ENCODE data around the gene MICAL2.

The MICAL2 gene

DNA sequence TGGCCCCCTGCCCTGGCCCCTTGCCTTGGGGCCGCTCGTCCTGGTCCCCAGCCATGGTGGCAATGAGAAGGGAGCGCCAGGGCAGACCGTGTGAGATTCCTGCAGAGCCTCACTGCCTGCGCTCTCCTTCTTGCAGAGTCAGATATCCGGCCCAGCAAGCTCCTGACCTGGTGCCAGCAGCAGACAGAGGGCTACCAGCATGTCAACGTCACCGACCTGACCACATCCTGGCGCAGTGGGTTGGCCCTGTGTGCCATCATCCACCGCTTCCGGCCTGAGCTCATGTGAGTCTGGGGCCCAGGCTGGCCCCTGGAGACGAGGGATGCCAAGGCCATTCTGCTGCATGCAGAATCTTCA, 114.1 kb downstream of the MICAL2 start:
- Histone ChIP-seq H3K4me2 (ENCODE audit: low read length) (peak overlapping the region; percentile 52), H3K9ac (ENCODE audit: low read depth, low read length) (peak overlapping the region; percentile 83), H3K27me3 (ENCODE audit: control insufficient read depth, insufficient read depth, low read length) (no peaks in the 10 kb centered on the region), H3K4me3 (ENCODE audit: low read length) (peak overlapping the region; percentile 35), H3K4me1 (ENCODE audit: control insufficient read depth, insufficient read depth, low read length) (peaks cover 59% of the 10 kb centered on the region), H3K9me3 (replicated peaks; ENCODE audit: low read length) (no peaks in the 10 kb centered on the region), H3K36me3 (ENCODE audit: insufficient read depth, low read length) (peaks cover 69% of the 10 kb centered on the region)

DNA sequence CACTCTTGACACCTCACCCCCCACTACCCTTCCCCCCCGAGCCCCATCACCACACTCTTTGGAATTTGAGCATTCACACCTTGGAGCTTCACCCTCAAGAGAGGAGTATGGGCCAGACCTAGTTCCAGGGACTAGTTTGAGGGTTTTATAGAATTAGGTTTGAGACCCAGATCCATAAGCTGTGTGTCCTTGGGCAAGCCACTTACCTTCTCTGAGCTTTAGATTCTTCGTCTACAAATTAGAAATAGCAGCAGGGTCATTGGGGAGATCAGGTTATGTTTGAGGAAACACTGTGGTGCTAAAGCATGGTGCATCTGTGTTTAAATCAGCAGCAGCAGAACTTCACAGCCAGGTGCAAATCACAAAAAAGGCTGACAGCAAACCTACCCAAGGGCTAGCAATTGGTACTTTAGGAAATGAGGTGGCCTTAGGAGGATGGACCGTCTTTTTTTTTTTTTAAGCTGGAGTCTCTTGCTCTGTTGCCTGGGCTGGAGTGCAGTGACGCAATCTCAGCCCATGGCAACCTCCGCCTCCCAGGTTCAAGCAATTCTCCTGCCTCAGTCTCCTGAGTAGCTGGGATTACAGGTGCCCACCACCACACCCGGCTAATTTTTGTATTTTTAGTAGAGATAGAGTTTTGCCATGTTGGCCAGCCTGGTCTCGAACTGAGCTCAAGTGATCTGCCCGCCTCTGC, 114.8 kb downstream of the MICAL2 start:
- Histone ChIP-seq H3K9ac (ENCODE audit: low read depth, low read length) (peak overlapping the region; percentile 59), H3K27me3 (ENCODE audit: control insufficient read depth, insufficient read depth, low read length) (no peaks in the 10 kb centered on the region), H3K4me3 (ENCODE audit: low read length) (no peak overlapping the region), H3K36me3 (ENCODE audit: insufficient read depth, low read length) (peaks cover 70% of the 10 kb centered on the region), H3K4me2 (ENCODE audit: low read length) (no peak overlapping the region), H3K9me3 (replicated peaks; ENCODE audit: low read length) (no peaks in the 10 kb centered on the region), H3K4me1 (ENCODE audit: control insufficient read depth, insufficient read depth, low read length) (peaks cover 56% of the 10 kb centered on the region)

DNA sequence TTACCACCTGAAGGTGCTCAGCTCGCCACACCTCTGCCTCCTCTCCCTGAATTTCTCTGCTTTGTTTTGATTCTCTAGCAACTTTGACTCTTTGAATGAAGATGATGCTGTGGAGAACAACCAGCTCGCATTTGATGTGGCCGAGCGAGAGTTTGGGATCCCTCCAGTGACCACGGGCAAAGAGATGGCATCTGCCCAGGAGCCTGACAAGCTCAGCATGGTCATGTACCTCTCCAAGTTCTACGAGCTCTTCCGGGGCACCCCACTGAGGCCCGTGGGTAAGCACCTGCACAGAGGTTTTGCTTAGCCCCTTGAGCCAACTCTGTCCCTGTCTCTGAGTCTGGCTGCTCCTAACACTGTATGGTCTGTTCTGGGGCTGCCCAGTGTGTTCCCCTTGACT, 115.7 kb downstream of the MICAL2 start:
- H3K27me3 ChIP-seq (ENCODE audit: control insufficient read depth, insufficient read depth, low read length), result no peaks in the 10 kb centered on the region
- no peak overlapping the region for H3K4me3 ChIP-seq (ENCODE audit: low read length)
- H3K9ac ChIP-seq (ENCODE audit: low read depth, low read length), result no peak overlapping the region
- peaks cover 70% of the 10 kb centered on the region for H3K36me3 ChIP-seq (ENCODE audit: insufficient read depth, low read length)
- H3K4me1 ChIP-seq (ENCODE audit: control insufficient read depth, insufficient read depth, low read length), result peaks cover 47% of the 10 kb centered on the region
- no peak overlapping the region for H3K4me2 ChIP-seq (ENCODE audit: low read length)
- no peaks in the 10 kb centered on the region for H3K9me3 ChIP-seq (replicated peaks; ENCODE audit: low read length)

DNA sequence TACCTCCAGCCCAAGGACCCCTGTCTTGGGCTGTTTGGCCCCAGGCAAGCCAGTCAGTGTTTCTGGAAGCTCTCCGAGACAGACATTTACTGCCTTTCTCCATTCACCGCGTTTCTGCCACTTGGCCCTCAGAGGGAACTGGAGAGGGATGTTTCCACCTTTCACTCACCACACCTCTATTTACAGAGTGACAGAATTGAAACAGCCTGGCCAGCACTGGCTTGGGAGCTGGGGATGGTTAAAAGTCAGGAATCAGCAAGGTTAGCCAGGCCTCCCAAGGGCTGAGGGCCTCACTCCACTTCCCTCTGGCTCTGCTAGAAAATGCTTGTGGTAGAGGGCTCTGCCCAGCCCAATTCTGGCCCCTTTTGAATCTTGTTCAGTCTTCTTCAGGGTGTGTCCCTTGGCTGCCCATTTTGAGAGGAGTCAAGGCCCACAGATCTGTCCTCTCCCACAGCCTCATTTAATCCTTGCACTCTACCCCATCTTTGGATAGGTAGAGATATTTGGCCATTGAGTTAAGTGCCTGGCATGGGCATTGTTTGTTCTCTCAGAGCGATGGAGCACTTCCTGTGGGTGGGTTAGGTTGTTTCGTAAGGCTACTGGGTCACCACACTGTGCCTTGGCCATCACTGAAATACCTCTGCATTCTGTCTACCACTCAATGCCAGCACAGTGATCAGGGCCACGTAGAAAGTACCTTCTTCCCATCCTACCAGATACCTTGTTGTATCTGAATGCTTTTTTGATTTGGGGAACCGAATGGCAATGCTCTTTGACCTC, 119.2 kb downstream of the MICAL2 start:
- no peak overlapping the region for H3K4me3 ChIP-seq (ENCODE audit: low read length)
- peaks cover 46% of the 10 kb centered on the region for H3K4me1 ChIP-seq (ENCODE audit: control insufficient read depth, insufficient read depth, low read length)
- peaks cover 60% of the 10 kb centered on the region for H3K36me3 ChIP-seq (ENCODE audit: insufficient read depth, low read length)
- H3K9me3 ChIP-seq (replicated peaks; ENCODE audit: low read length), result no peaks in the 10 kb centered on the region
- no peak overlapping the region for H3K9ac ChIP-seq (ENCODE audit: low read depth, low read length)
- no peaks in the 10 kb centered on the region for H3K27me3 ChIP-seq (ENCODE audit: control insufficient read depth, insufficient read depth, low read length)
- H3K4me2 ChIP-seq (ENCODE audit: low read length), result no peak overlapping the region

DNA sequence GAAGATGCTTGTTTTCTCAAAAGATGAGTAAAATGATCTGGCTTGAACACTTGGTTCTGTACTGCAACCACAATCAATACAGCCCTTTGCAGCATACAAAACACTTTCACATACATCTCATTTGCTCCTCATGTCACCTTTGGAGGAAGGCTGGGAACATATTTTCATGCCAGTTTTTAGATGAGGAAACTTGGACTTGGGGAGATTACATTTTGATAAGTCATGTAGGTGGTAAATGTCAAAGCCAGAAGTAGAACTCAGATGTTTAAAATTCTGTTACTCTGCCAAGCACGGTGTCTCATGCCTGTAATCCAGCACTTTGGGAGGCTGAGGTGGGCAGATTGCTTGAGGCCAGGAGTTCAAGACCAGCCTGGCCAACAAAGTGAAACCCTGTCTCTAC, 121.8 kb downstream of the MICAL2 start:
- peaks cover 57% of the 10 kb centered on the region for H3K4me1 ChIP-seq (ENCODE audit: control insufficient read depth, insufficient read depth, low read length)
- H3K36me3 ChIP-seq (ENCODE audit: insufficient read depth, low read length), result peaks cover 45% of the 10 kb centered on the region
- H3K9ac ChIP-seq (ENCODE audit: low read depth, low read length), result peak overlapping the region; percentile 73

DNA sequence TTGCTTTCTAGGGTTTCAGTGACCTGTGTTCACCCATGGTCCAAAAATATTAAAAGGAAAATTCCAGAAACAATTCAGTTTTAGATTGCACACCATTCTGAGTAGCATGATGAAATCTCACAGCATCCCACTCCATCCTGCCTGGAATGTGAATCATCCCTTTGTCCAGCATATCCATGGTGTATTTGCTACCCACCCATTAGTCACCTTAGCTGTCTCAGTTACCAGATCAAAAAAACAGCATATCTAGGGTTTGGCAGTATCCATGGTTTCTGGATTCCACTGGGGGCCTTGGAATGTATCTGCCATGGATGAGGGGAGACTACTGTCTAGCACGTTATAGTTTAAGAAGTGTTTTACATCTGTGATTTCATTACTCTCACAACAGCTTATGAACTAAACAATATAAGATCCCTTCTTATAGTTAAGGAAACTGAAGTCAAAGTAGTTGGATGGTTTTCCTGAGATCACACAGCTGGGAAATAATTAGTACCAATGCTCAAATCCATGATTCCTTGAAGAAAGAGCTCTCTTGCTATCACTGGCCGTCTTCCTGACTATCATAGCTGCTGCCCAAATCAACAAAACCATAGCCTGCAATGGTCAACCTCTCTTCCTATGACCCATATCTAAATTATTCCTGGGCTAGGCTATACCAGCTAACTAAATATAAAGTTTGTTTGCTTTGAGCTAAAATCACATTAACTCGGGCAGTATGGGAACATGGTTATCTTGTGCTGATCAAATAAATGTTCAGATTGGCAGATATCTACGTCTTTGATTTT, 122.6 kb downstream of the MICAL2 start:
- peak overlapping the region; percentile 53 for H3K4me2 ChIP-seq (ENCODE audit: low read length)
- H3K36me3 ChIP-seq (ENCODE audit: insufficient read depth, low read length), result peaks cover 51% of the 10 kb centered on the region
- H3K9ac ChIP-seq (ENCODE audit: low read depth, low read length), result peak overlapping the region; percentile 73
- no peaks in the 10 kb centered on the region for H3K9me3 ChIP-seq (replicated peaks; ENCODE audit: low read length)
- no peak overlapping the region for H3K4me3 ChIP-seq (ENCODE audit: low read length)
- no peaks in the 10 kb centered on the region for H3K27me3 ChIP-seq (ENCODE audit: control insufficient read depth, insufficient read depth, low read length)
- peaks cover 57% of the 10 kb centered on the region for H3K4me1 ChIP-seq (ENCODE audit: control insufficient read depth, insufficient read depth, low read length)

More for the DNA sequence above, 121.8 kb downstream of the MICAL2 start:
- Histone ChIP-seq H3K9me3 (replicated peaks; ENCODE audit: low read length) (no peaks in the 10 kb centered on the region), H3K27me3 (ENCODE audit: control insufficient read depth, insufficient read depth, low read length) (no peaks in the 10 kb centered on the region), H3K4me3 (ENCODE audit: low read length) (no peak overlapping the region), H3K4me2 (ENCODE audit: low read length) (no peak overlapping the region)

DNA sequence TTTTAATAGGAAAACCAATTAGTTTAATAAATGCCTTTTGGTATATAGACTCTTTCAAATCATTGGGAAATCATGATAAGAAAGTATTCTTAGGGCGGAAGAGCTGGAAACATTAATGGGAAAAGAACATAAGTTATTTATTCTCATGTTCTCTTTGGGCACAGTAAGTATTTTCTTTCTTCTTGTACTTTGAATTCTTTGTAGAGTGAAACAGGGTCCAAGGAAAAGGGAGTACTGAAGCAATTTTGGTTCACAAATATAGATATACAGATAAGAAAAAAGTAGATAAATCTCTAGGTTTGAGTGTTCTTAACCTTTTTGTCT, 123.2 kb downstream of the MICAL2 start:
- Histone ChIP-seq H3K27me3 (ENCODE audit: control insufficient read depth, insufficient read depth, low read length) (no peaks in the 10 kb centered on the region), H3K4me2 (ENCODE audit: low read length) (peak overlapping the region; percentile 53), H3K36me3 (ENCODE audit: insufficient read depth, low read length) (peaks cover 51% of the 10 kb centered on the region), H3K9ac (ENCODE audit: low read depth, low read length) (peak overlapping the region; percentile 73), H3K4me1 (ENCODE audit: control insufficient read depth, insufficient read depth, low read length) (peaks cover 57% of the 10 kb centered on the region), H3K4me3 (ENCODE audit: low read length) (no peak overlapping the region), H3K9me3 (replicated peaks; ENCODE audit: low read length) (no peaks in the 10 kb centered on the region)

DNA sequence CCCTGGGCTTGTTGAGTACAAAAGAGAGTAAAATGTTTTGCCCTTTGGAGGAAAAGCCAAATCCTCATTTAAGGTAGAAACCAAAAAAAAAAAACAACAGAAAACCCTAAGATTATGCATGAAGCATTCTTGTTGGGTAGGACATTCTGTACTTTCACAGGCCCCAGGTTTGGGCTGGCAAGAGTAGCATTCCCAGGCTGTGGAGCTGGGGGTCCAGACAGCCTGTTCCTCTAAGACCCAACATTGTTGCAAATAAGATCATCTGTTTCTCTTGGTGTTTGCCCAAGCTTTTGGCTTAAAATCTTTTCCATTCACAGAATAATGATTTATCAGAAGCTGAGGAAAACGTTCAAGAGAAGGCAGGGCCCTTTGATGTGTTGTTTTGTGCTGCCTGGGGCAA, 123.8 kb downstream of the MICAL2 start:
- H3K4me1 ChIP-seq (ENCODE audit: control insufficient read depth, insufficient read depth, low read length), result peaks cover 58% of the 10 kb centered on the region
- H3K36me3 ChIP-seq (ENCODE audit: insufficient read depth, low read length), result peaks cover 49% of the 10 kb centered on the region
- H3K4me3 ChIP-seq (ENCODE audit: low read length), result no peak overlapping the region
- no peaks in the 10 kb centered on the region for H3K9me3 ChIP-seq (replicated peaks; ENCODE audit: low read length)
- H3K4me2 ChIP-seq (ENCODE audit: low read length), result peak overlapping the region; percentile 53
- no peaks in the 10 kb centered on the region for H3K27me3 ChIP-seq (ENCODE audit: control insufficient read depth, insufficient read depth, low read length)
- peak overlapping the region; percentile 73 for H3K9ac ChIP-seq (ENCODE audit: low read depth, low read length)

DNA sequence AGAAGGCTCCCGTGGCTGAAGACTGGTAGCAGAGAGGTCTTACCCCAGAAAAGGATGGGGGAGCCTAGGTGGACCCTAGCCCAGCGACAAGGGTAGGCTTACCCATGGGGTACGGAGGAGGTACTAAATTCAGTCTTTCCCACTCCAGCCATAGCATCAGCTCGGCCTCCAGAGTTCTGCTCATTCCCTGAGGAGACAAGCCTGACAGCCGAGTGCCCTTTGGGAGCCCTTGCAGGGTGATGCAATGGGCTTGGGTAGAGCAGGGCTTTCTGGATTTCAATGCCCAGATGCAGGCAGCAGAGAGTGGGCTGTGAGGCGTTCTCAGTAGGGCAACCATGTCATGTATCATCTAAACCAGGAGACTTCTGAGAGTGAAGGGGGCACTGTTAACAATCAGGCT, 124.7 kb downstream of the MICAL2 start:
- Histone ChIP-seq H3K9ac (ENCODE audit: low read depth, low read length) (peak overlapping the region; percentile 73), H3K36me3 (ENCODE audit: insufficient read depth, low read length) (peaks cover 49% of the 10 kb centered on the region), H3K4me1 (ENCODE audit: control insufficient read depth, insufficient read depth, low read length) (peaks cover 60% of the 10 kb centered on the region), H3K4me3 (ENCODE audit: low read length) (no peak overlapping the region), H3K4me2 (ENCODE audit: low read length) (no peak overlapping the region), H3K9me3 (replicated peaks; ENCODE audit: low read length) (no peaks in the 10 kb centered on the region), H3K27me3 (ENCODE audit: control insufficient read depth, insufficient read depth, low read length) (no peaks in the 10 kb centered on the region)

DNA sequence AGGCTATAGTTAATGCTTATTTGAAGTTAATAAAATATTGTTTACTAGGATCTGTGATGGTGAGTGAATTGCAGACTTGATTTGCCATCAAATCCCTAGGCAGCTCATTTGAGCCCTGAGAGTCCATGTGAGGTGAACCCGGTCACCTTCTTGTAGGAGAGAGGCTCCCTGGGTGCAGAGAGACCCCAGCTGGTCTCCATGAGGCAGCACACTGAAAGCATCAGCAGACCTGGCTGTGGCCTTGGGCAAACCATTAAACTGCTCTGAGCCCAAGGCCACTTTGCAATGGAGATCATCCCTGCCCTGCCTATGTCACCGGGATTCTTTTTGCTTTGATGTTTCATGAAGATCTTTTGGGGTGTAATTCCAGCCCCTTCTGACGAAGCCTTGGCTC, 125.2 kb downstream of the MICAL2 start:
- H3K4me3 ChIP-seq (ENCODE audit: low read length), result no peak overlapping the region
- no peak overlapping the region for H3K4me2 ChIP-seq (ENCODE audit: low read length)
- peaks cover 60% of the 10 kb centered on the region for H3K4me1 ChIP-seq (ENCODE audit: control insufficient read depth, insufficient read depth, low read length)
- peaks cover 49% of the 10 kb centered on the region for H3K36me3 ChIP-seq (ENCODE audit: insufficient read depth, low read length)
- H3K27me3 ChIP-seq (ENCODE audit: control insufficient read depth, insufficient read depth, low read length), result no peaks in the 10 kb centered on the region
- no peaks in the 10 kb centered on the region for H3K9me3 ChIP-seq (replicated peaks; ENCODE audit: low read length)
- H3K9ac ChIP-seq (ENCODE audit: low read depth, low read length), result peak overlapping the region; percentile 73

DNA sequence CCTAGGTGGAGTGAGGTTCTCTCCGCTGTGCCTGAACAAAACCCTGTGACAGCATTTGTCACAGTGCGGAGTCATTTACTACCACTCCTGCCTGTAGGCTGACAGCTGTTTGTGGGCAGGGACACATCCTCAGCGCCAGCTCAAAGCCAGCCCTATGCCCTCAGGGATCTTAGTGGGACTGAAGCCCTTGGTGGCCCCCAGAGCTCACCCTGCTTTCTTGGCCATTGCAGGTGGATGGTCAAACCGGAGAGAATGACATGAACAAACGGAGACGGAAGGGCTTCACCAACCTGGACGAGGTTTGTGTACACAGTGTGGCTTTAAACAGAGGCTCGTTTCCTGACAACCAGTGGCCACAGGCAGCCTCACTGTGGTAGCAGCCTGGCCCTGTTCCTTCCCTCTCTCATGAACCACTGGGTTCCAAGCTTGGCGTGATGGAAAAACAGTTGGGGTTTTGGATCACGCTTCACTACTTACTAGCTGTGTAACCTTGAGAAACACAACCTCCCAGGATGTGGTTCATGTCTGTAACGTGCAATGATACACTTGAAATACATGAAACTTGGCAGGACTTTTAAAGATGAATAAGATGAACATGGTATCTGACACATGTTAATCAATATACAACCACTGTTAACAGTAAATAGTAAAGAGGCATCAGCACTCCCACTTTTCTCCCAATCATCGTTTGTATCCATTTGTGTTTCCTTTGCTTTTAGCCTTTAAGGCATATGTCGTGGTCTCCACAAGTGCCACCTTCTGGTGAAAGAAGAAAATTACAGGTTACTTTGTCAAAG, 125.8 kb downstream of the MICAL2 start:
- H3K36me3 ChIP-seq (ENCODE audit: insufficient read depth, low read length), result peaks cover 49% of the 10 kb centered on the region
- H3K9ac ChIP-seq (ENCODE audit: low read depth, low read length), result peak overlapping the region; percentile 73
- no peak overlapping the region for H3K4me3 ChIP-seq (ENCODE audit: low read length)
- peak overlapping the region; percentile 10 for H3K4me2 ChIP-seq (ENCODE audit: low read length)
- H3K27me3 ChIP-seq (ENCODE audit: control insufficient read depth, insufficient read depth, low read length), result no peaks in the 10 kb centered on the region
- peaks cover 60% of the 10 kb centered on the region for H3K4me1 ChIP-seq (ENCODE audit: control insufficient read depth, insufficient read depth, low read length)
- H3K9me3 ChIP-seq (replicated peaks; ENCODE audit: low read length), result no peaks in the 10 kb centered on the region

All from skeletal muscle satellite cell (primary cell).